NOMO-1 treated with DMSO at 0.1 percent for 48 hours (cell line): ENCODE results near the gene ATP5F1E.
"Not testable (repeated sequence)": the region's sequence is repeated elsewhere in the genome, so short reads cannot be mapped to it uniquely, and the experiment has no call there.

Experiments used
- DNase-seq: peaks from one replicate; lab custom pipeline; 2025; ENCODE audit not compliant: unreplicated experiment; lab: John Stamatoyannopoulos, UW

Gene ATP5F1E

GRCh38 chr20:58992911-58993310, 39.2 kb downstream of the ATP5F1E start:
- DNase-seq, result no peak

GRCh38 chr20:58991715-58992114, 40.4 kb downstream of the ATP5F1E start:
- DNase-seq, result peak; percentile 3

- DNase-seq, result no peak
Measured at GRCh38 chr20:58990651-58991445, 41.3 kb downstream of the ATP5F1E start.

GRCh38 chr20:58989196-58989595, 42.9 kb downstream of the ATP5F1E start:
- no peak for DNase-seq

GRCh38 chr20:58988565-58988882, 43.6 kb downstream of the ATP5F1E start:
- DNase-seq, result no peak

GRCh38 chr20:58987790-58988564, 44.2 kb downstream of the ATP5F1E start:
- DNase-seq, result no peak

GRCh38 chr20:58986968-58987517, 45.1 kb downstream of the ATP5F1E start:
- DNase-seq, result no peak

- no peak for DNase-seq
Measured at GRCh38 chr20:58986286-58986967, 45.7 kb downstream of the ATP5F1E start.

GRCh38 chr20:58985656-58986055, 46.5 kb downstream of the ATP5F1E start:
- no peak for DNase-seq

GRCh38 chr20:58984691-58985090, 47.4 kb downstream of the ATP5F1E start:
- no peak for DNase-seq

- DNase-seq, result not testable (repeated sequence)
Measured at GRCh38 chr20:58983115-58983468, 49.0 kb downstream of the ATP5F1E start.

- no peak for DNase-seq
Measured at GRCh38 chr20:58982406-58983114, 49.6 kb downstream of the ATP5F1E start.

- DNase-seq, result peak; percentile 32
Measured at GRCh38 chr20:58981628-58982364, 50.3 kb downstream of the ATP5F1E start.

- peak; percentile 68 for DNase-seq
Measured at GRCh38 chr20:58980711-58981627, 51.2 kb downstream of the ATP5F1E start, which contains the start of gene NELFCD. TSS of gene NELFCD (plus strand) at chr20:58981256. CDS start at chr20:58981310, 54 bp downstream.

GRCh38 chr20:58978351-58979190, 53.6 kb downstream of the ATP5F1E start:
- DNase-seq, result no peak

GRCh38 chr20:58976061-58976730, 55.9 kb downstream of the ATP5F1E start:
- DNase-seq, result no peak
